Right hindlimb (tissue), 1 donor: ENCODE measurements around the gene TBCK.
"Not testable (repeated sequence)": the region's sequence is repeated elsewhere in the genome, so short reads cannot be mapped to it uniquely, and the experiment has no call there.

Source experiments
- DNase-seq: peaks from one replicate; pipeline ENCODE4 v3.0.0-alpha.2; 2018

Gene TBCK

DNA sequence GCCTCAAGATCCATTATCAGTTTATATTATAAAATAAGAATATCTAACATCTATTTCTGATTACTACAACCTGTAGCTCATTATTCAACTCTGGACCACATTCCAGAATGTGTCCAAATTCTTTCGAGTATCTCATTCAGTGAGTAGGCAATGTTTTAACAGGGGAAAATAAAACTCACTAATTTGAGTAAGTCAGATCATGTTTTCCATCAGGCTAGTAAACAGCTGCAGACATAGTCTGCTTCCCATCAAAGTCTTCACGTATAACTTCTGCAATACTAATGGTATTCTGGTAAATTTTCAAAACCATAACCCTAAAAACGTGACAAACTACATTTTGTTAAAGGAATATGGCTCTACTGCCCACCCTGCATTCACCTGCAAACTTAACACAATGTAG lies 31.8 kb downstream of the TBCK start:
- no peak for DNase-seq

DNA sequence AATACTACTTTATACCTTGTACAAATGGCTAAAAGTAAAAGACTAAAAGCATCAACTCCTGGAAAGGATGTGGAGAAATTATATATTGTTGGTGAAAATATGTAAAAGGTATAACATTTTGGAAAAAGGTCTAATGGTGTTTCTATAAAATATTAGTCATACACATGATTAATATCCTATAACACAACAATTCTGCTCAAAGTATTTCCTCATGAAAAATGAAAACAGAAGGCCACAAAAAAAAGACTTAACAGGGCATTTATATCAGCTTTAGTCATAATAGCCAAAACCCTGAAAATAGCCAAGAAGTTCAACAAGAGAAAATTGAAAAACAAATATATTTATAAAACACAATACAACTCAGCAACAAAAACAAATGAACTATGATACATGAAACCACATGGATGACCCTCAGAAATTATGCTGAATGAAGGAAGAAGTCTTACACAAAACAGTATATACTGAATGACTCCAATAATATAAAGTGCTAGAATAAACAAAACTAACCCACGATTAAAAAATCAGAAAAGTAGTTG lies 38.8 kb downstream of the TBCK start:
- DNase-seq, result no peak

DNA sequence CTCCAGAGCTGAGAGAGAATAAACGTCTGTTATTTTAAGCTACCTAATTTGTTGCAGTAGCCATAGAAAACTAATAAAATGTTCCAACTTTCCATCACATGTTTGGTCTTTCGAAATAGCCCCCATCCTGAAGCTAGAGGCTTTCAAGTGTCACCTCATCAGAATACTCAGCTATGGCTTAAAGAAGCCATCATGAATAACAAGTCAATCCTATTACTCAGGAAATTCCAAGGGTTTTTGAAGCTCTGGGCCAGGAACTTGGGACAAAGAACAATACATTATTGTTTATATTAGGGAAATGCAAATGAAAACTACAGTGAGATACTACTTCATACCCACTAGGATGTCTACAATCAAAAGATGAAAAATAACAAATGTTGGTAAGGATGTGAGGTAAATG lies 42.2 kb downstream of the TBCK start:
- DNase-seq, result no peak

DNA sequence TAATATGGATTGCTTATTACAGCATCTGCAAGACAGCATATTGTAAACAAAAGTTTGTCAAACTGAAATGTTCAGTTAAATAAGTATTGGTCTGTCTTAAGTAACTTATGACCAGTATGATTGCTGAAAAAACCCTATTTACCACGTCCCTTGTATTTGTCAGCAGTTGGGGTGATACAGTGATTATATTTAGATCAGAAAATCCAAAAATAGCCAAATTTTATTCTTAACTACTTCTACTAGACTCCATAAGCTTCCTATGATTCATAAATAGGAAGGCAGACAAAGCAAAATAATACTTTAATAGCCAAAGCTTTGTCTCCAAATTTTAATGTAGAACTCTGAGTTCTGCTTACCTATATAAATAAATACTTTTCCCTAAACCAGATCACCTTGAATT lies 45.3 kb downstream of the TBCK start:
- DNase-seq, result no peak

DNA sequence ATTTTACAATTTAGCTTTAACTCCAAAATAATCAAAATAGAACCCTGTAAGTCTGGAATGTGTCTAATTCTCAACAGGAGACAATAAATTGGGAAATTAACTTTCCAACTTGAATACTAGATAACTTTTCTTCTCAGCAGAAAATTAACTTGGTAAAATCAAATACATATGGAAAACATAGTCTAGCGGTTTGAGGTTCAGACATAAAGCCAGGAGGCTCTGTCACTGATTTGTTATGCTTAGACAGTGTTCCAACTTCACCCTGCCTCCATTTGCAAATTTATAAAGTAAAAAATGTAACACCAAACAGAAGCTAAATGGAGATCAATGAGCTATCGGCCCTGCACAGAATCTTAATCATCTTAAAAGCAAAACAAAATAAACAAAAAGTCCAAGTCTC lies 46.3 kb downstream of the TBCK start:
- DNase-seq, result no peak

DNA sequence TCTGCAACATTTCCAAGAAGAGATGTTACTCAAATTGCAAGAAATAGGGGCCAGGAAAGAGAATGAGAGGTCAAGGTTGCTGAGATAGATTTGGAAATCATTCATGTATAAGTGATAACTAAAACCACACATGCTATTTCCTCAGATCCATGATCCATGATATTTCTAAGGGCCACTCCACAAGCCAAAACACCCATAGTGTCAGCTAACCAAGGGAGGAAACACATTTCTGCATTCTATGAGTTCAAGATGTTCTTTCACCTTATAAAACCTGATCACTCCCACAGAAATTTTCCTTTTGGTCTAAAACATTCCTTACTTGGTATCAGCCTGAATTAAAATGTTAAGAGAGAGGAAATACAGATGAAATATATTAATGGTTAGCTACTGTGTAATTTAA lies 47.2 kb downstream of the TBCK start:
- no peak for DNase-seq

DNA sequence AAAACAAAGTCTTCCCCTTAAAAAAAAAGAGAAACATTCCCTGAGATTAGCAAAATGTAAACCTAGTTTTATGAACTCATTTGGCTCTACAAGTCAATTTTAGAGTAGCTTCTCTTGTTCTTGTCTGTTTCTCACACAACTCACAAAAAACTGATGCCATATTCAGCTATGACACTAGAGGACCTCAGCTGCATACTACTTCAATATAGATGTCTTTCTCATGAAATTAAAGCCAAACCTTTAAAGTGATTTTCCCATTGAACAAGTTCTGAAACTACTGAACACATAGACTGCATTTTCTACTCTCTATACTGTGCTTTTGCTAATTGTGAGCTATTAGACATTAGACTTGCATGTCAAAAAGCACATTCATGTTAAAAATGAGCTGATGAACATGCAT lies 49.8 kb downstream of the TBCK start:
- no peak for DNase-seq

DNA sequence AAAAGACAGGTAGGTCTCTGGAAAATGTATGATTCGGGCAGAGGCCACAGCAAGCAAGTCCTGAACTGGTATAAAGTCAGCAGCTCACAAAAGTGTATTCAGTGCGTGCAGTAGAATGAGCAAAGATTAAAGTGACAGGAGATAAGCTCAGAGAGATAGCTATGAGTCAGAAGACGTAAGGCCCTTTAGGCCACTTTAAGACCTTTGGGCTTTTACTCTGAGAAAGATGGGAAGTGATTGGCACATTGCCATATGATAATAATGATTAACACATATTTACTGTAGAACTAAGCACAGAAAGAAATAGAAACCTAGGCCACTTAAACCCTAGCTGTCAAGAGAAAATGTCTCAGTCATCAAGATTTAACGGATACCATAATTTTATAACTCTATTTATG lies 51.7 kb downstream of the TBCK start:
- DNase-seq, result no peak

DNA sequence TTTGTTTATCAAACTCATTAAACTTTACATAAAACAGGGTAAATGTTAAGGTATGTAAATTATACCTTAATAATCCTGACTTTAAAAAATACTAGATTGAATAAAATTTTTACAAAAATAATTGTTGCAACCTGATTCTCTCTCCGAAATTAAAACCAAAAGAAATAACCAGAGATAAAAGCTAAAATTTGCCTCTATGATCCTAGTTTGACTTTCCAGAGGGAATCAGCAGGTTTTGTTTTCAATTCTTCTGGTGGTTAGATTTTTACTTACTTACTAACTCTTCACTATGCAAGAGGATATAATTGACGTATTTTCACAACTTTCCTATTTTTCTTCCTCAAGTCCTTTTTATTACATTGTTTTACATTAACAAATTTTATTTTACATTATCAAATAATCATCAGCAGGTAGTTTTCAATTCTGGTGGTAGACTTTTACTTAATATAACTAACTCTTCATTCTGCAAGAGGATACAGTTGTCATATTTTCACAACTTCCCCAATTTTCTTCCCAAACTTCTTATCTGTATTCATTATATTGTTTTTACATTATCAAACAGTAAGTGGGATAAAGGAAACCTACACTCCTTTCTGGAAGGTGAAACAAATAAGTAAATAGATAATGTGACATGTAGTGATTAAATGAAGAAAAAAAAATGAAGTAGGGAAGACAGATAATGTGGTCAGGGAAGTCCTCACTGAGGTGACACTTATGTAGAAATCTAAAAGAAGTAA lies 52.2 kb downstream of the TBCK start:
- no peak for DNase-seq

DNA sequence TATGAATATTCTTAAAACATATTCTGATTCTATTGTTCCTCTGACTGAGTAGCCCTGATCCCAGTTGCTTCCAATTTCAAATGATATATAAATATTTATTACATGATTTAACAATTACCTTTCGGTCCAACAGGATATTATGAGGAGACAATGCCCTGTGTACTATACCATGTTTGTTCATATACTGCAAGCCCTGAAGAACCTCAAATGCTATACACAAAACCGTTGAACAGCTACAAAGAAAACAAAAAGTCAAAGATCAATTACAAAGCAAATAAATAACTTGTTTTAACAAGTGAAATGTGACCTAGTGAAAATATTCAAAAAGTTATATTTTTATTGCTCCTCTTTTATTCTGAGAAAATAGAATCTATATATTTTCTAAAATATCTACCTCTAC lies 54.0 kb downstream of the TBCK start:
- DNase-seq, result no peak

DNA sequence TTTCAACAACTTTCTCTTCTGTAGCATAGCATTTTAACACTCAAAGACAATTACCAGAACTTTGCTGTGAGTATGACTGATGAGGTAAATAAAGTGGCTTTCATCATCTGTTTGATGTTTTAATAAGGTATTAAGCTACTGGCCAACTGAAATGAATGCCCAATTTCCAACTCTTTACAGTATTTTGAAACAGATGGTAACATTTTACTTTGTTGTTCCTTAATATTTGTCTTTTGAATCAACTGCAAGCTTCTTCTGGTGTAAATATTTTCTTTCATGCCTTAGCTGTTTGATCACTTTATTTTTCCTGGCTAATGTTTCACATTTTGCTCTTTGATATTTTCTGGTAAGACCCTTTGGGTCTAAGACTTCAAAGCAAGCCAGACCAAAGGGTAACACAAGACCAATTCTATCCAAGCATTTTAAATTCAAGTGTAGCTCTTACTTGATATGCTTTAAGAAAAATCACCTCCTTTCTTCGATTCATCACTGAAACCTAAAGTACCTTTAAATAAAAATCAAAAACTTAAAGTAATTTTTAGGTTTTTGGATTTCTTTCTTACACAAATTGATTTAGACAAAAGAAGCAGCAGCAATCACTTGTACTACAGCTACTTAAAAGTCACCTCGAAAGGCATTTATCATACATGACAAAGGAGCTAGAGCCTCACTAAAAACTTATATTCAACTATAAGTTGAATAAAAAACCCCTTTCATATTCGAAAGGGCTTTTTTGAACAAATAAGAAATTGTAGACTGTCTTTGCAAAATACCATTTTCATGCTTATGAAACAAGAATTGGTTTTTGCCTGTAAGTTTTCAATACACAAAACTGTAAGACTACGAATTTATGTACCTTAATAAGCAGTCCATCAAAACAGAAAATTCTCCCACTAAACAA lies 57.6 kb downstream of the TBCK start:
- DNase-seq, result no peak

DNA sequence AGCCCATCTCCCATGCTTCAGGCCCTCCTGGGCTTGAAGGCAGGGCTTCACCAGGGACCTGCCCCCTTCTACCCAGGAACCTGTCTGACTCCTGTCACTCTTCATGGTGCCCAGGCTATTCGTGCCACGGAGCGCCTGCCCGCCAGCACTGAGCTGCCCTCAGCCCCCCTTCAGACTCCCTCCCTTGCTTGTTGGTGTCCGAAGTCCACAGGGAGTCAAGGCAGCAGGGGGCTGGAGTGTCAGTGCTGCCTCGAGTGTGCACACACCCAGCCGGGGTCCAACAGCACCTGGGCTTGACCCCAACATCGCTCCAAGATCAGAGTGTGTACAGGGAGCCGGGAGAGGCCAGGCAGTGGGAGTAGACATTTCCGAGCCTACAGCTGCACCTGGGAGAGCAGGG lies 59.8 kb downstream of the TBCK start:
- no peak for DNase-seq

DNA sequence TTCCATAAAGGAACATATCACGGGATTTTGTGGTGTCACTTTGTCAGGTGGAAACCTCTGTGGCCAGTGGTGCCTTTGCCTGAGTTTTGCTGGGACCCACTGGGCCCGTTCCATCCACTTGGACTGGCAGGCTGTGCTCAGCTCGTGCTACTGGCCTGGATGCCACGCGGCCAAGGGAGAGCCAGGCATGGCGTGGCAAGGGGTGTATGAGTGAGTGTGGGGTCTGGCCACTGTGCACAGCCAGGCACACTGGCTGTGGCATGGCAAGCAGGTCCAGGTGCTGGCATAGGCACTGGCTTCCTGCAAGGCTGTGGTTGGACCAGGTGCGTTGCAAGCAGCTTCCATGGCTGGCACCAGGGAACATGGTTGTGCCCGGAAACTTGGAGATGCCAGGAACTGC lies 60.8 kb downstream of the TBCK start:
- no peak for DNase-seq

DNA sequence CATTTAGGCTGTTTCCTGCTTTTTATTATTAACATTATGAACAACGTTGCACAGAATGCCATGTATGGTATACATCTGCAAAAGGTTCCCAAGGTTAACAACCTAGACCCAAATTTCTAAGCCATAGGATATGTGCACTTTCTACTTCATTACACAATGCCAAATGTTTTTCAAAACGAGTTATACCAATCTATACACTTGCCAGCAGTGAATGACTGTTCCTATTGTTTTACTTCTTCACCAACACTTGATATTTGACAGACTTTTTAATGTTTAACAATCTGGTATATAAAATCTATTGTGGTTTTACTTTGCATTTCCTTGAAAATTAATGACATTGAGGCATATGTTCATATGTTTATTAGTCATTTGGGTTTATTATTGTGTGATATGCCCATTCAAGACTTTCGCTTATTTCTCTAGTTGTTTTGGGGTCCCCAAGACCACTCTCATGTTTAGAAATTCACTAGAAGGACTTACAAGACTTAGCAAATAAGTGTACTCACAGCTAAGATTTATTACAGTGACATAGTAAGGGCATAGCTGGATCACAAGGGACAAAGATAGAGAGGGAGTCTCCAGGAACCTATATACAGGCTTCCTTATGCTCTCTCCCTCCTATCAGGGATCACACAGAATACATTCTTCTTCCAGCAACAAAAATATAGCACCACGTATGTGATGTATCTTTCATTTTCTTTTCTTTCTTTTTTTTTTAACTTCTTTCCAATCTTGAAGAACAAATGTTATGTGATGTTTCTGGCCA lies 62.5 kb downstream of the TBCK start:
- DNase-seq, result no peak

DNA sequence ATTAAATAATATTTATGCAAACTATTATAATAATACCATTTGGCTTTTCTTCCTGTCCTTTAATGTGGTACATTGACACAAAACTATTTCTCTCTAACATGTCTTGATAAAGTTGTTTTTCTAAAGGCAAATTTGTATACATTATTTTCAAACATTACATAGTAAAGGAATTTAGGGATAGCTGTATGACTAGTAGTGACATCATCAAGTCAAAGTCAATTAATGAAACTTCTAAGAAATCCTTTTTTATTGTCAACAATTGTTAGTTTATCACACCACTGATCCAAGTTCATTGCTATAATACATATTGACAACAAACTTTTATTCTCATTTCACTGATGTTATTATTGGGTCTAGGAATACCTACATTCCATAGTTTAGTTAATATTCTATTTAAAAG lies 68.4 kb downstream of the TBCK start:
- DNase-seq, result no peak

DNA sequence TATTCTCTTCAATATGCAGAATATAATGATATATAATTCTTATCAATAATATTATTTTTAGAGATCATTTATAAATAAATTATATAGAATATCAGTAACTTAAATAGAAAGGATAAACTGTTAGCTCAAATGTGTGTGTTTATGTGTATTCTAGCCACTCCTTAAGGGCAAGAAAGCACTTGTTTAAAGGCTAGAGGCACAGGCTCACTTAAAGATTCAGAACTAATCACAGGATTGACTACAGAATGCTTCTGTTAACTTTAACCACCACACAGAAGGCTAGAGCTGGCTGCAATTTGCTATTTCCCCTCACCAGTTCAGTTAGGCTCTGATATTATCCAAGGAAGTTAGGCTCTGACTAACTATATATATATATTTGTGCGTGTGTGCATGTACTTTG lies 69.6 kb downstream of the TBCK start:
- no peak for DNase-seq

DNA sequence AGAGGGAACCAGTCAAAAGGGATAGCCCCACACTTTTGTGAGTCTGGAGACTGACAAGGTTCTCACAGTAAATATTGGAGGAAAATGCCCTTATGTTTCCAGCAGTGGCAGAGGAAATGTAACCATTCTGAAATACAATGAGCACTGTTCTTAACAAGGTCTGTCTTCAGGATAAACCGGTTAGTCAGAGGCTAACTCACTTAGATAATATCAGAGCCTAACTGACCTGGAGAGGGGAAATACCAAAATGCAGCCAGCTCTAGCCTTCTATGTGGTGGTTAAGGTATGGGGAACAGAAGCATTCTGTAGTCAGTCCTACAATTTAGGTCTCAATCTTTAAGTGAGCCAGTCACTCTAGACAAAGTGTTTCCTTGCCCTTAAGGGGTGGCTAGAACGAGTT lies 70.8 kb downstream of the TBCK start:
- DNase-seq, result no peak

DNA sequence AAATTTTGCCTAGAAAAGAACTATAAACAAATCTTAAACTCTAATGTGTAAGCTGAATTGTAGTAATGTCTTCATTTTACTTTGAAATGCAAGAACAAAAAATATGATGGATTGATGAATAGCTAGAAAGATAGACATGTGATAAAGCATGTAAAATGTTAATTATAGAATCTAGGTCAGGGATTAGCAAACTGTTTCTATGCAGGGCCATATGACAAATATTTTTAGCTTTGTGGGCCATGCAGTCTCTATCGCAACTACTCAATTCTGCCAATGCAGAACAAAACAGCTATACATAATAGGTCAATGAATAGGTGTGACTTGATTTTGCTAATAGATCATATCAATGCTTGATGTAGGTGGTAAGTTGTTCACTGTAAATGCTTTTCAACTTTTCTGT lies 75.3 kb downstream of the TBCK start:
- DNase-seq, result no peak

DNA sequence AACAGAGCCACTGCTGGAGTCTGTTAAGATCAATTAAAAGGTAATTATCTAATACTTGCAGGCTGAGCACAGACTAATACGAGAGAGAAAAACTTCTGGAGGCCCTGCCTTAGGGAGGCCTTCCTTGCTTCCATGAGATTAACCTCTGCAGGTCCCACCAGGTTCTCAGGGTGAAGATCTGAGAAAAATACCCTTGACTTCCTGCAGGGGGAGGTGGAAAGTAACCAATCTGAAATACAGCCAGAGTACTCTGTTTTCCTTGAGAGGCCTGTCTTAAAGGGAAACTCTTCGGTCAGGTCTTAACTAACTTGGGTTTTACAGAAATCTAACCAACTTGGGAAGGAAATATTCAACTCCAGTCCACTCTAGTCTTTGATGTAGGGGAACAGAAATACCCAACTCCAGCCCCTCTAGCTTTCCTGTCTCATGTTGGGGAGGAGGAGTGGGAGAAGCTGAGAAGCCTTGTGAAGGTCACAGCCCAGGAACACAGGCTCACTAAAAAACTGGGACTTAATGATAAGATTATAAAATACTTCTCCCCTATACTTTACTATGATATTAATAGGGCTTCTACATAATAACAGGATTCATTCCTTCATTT lies 77.1 kb downstream of the TBCK start:
- DNase-seq, result no peak

DNA sequence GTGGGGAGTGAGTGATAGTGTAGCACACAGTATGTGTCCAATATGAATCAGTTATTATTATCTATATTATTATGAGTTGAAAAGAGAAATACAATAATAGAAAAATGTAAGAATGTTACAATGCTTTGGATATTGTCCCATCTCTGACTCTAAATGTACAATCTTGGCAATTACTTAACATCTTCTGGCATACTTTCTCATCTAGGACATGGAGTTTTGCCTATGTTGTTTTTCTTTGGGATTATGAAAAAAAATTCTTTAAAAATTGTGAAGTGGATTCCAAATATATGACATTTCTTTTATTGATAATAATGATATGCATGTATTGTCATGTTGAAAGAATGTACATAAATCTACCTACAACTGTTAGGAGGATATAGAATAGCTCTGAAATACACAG lies 84.1 kb downstream of the TBCK start:
- DNase-seq, result no peak

DNA sequence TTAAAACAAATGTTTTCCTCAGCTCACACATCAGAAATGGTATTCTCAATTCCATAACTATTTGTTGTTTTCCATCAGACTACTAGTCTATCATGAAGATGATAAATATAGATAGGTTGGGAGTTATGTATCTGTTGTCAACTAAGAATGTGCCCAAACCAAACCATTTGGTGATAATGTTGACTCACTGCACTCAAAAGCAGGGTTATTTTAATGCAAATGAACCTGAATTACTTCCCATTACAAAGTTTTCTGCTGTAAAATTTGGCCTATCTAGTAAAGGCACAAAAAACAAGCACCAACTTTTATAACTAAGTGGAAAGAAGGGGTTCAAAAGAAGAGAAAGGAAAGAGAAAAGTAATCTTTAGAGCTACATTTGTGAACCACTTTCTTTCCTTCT lies 93.5 kb downstream of the TBCK start:
- DNase-seq, result no peak

DNA sequence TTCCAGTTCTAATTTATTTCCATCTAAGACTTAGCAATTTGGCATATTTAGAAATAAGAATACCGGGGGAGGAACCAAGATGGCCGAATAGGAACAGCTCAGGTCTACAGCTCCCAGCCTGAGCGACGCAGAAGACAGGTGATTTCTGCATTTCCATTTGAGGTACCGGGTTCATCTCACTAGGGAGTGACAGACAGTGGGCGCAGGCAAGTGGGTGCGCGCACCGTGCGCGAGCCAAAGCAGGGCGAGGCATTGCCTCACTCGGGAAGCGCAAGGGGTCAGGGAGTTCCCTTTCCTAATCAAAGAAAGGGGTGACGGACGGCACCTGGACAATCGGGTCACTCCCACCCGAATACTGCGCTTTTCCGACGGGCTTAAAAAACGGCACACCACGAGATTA lies 102.7 kb downstream of the TBCK start:
- DNase-seq, result not testable (repeated sequence)

DNA sequence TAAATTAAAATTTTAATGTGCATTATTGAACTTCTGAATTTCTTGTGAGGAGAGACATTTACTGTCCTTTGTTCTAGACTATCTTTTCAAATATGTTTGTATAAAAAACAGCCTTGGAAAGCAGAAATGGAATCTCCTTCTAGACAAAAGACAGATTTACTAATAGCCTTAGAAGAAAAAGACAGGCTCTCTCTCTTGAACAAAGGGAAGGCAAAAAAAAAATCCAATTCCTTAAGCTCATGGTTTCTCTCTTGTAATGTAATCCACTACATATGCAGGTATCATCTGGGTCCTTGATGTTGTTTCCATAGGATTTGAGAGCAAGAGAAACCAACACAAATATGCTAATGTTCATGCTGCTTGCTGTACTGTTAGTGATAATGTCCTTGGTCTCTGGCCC lies 106.0 kb downstream of the TBCK start:
- no peak for DNase-seq
